Measurements from ENCODE around the gene MICALL2. TPM values are rescaled to one million over a fixed set of nuclear protein-coding genes. Genes with fewer than 3 reads are reported as not detected.

Gene MICALL2
- total RNA-seq, 4 donors from 2014 or later = 10.0 to 16.6 (median 14.3) TPM

- Histone ChIP-seq H3K9me3 (no peaks in the 10 kb centered on the region), H3K27ac (no peak overlapping the region), H3K4me3 (replicated peaks in 1 of 3) (no peak overlapping the region), H3K27me3 (no peaks in the 10 kb centered on the region), H3K36me3 (no peaks in the 10 kb centered on the region), H3K4me1 (no peaks in the 10 kb centered on the region)
- intact Hi-C loops (cut with DNase I) = no loop called here
- 67 to 73% methylated on average over 15 to 18 of the region's 18 CpGs for WGBS, 2 donors
- no peak for TF ChIP-seq CTCF (IDR thresholded peaks at IDR 0.05)
- no peak for TF ChIP-seq POLR2A (IDR thresholded peaks at IDR 0.05)
- DNase-seq = no peak
Measured at GRCh38 chr7:1425292-1426136, 33.8 kb downstream of the MICALL2 start.

- Histone ChIP-seq H3K4me3 (replicated peaks in 1 of 3) (no peak overlapping the region), H3K27me3 (no peaks in the 10 kb centered on the region), H3K27ac (no peak overlapping the region), H3K4me1 (no peaks in the 10 kb centered on the region), H3K36me3 (no peaks in the 10 kb centered on the region), H3K9me3 (no peaks in the 10 kb centered on the region)
- TF ChIP-seq POLR2A (IDR thresholded peaks at IDR 0.05) (no peak), CTCF (IDR thresholded peaks at IDR 0.05) (no peak)
- no peak for DNase-seq
- WGBS, 2 donors = 89% methylated on average over 9 to 12 of the region's 12 CpGs
- intact Hi-C loops (cut with DNase I) = no loop called here
Measured at GRCh38 chr7:1424041-1424440, 35.2 kb downstream of the MICALL2 start.

GRCh38 chr7:1423264-1423811, 35.9 kb downstream of the MICALL2 start:
- Histone ChIP-seq H3K9me3 (no peaks in the 10 kb centered on the region), H3K4me1 (no peaks in the 10 kb centered on the region), H3K4me3 (replicated peaks in 1 of 3) (no peak overlapping the region), H3K27ac (no peak overlapping the region), H3K36me3 (no peaks in the 10 kb centered on the region), H3K27me3 (no peaks in the 10 kb centered on the region)
- whole genome bisulfite sequencing, 2 donors = 58 to 65% methylated on average over 5 of the region's 5 CpGs
- intact Hi-C loops (cut with DNase I) = no loop called here
- no peak for TF ChIP-seq POLR2A (IDR thresholded peaks at IDR 0.05)
- TF ChIP-seq CTCF (IDR thresholded peaks at IDR 0.05) = no peak
- no peak for DNase-seq

GRCh38 chr7:1422512-1423263, 36.6 kb downstream of the MICALL2 start:
- intact Hi-C loops (cut with DNase I) = no loop called here
- H3K4me1 ChIP-seq = no peaks in the 10 kb centered on the region
- 34 to 43% methylated on average over 18 to 24 of the region's 24 CpGs for WGBS, 2 donors

More at GRCh38 chr7:1422512-1423263, 36.6 kb downstream of the MICALL2 start:
- DNase-seq = no peak
- Histone ChIP-seq H3K9me3 (no peaks in the 10 kb centered on the region), H3K36me3 (no peaks in the 10 kb centered on the region), H3K27ac (no peak overlapping the region), H3K4me3 (replicated peaks in 1 of 3) (no peak overlapping the region), H3K27me3 (no peaks in the 10 kb centered on the region)
- no peak for TF ChIP-seq CTCF (IDR thresholded peaks at IDR 0.05)
- TF ChIP-seq POLR2A (IDR thresholded peaks at IDR 0.05) = no peak
